ENCODE measurements around the gene RASGEF1C. TPM values are rescaled to one million over a fixed set of nuclear protein-coding genes. Genes with fewer than 3 reads are reported as not detected.
"Not testable (repeated sequence)": the region's sequence is repeated elsewhere in the genome, so short reads cannot be mapped to it uniquely, and the experiment has no call there.

The RASGEF1C gene
- total RNA-seq, 1 donor: not detected

- no peaks in the 10 kb centered on the region for H3K9me3 ChIP-seq (ENCODE audit: low read depth, low read length)
- no peak overlapping the region for H3K4me3 ChIP-seq (ENCODE audit: low read length)
- peaks cover 22% of the 10 kb centered on the region for H3K4me1 ChIP-seq (ENCODE audit: insufficient read depth, low read length)
- H3K27me3 ChIP-seq (ENCODE audit: insufficient read depth, low read length): no peaks in the 10 kb centered on the region
Measured at GRCh38 chr5:180093241-180093640, 115.8 kb downstream of the RASGEF1C start.

DNA sequence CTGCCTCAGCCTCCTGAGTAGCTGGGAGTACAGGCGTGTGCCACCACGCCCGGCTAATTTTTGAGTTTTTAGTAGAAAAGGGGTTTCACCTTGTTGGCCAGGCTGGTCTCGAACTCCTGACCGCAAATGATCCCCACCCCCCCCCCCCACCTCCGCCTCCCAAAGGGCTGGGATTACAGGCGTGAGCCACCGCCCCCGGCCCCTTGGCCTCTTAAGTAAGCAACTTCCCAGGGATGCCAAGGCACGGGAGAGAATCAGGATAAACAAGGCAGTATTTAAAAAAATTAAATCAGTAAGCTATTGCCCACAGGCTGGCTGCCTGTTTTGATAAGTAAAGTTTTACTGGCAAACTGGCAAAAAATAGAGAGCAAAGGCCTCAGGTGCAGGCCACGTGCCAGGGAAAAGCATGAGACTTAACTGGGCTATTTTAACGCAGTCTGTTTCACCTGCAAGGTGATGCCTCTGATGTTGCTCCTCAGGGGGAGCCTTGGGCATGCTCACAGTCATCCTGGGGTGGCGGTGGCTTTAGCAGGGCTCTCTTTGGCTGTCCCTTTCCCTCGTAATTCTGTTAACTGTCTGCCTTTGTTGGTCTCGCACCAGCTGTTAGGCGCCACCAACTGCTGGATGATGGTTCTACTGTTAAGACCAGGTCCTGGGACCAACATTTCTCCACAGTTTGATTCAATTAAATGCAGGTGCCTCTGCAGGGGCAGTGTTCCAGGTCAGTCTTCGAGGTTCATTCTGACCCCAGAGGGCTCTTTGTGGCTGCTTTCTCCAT lies 118.1 kb downstream of the RASGEF1C start:
- peaks cover 22% of the 10 kb centered on the region for H3K4me1 ChIP-seq (ENCODE audit: insufficient read depth, low read length)
- H3K27me3 ChIP-seq (ENCODE audit: insufficient read depth, low read length): no peaks in the 10 kb centered on the region
- no peaks in the 10 kb centered on the region for H3K9me3 ChIP-seq (ENCODE audit: low read depth, low read length)
- no peak overlapping the region for H3K4me3 ChIP-seq (ENCODE audit: low read length)

DNA sequence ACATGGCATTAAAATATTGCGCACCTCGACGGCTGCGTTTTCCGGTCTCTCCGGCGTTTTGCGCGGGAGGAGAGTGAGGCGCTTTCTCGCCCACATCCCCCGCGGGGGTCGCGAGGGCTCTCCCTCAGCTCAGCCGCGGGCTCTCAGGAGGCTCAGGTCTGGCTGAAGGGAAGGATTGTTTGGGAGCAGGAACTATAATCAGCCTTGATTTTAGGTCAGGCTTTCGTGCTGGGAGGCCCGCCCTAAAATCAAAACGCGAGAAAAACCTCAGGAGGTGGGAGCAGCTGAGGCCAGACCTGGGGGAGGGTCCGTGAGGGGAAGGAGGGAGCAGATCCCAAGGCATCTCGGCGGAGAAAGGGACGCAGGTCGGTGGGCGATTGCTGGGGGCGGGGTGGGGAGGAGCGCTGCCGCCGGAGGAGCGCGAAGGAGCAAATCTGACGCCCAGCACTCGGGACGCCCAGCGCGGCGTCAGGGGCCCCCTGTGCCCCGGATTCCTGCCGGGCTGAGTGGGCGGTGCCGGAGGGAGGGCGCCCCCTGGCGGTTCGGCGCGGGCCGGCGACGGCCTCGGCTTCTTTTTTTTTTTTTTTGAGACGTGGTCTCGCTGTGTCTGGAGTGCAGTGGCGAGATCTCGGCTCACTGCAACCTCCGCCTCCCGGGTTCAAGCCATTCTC lies 118.8 kb downstream of the RASGEF1C start:
- H3K27me3 ChIP-seq (ENCODE audit: insufficient read depth, low read length): no peaks in the 10 kb centered on the region
- peak overlapping the region; percentile 31 for H3K4me3 ChIP-seq (ENCODE audit: low read length)
- H3K9me3 ChIP-seq (ENCODE audit: low read depth, low read length): no peaks in the 10 kb centered on the region
- H3K4me1 ChIP-seq (ENCODE audit: insufficient read depth, low read length): peaks cover 28% of the 10 kb centered on the region

GRCh38 chr5:180089628-180090027 lies 119.4 kb downstream of the RASGEF1C start:
- peaks cover 34% of the 10 kb centered on the region for H3K4me1 ChIP-seq (ENCODE audit: insufficient read depth, low read length)
- H3K27me3 ChIP-seq (ENCODE audit: insufficient read depth, low read length); H3K9me3 ChIP-seq (ENCODE audit: low read depth, low read length): not testable (repeated sequence)
- peak overlapping the region; percentile 31 for H3K4me3 ChIP-seq (ENCODE audit: low read length)

DNA sequence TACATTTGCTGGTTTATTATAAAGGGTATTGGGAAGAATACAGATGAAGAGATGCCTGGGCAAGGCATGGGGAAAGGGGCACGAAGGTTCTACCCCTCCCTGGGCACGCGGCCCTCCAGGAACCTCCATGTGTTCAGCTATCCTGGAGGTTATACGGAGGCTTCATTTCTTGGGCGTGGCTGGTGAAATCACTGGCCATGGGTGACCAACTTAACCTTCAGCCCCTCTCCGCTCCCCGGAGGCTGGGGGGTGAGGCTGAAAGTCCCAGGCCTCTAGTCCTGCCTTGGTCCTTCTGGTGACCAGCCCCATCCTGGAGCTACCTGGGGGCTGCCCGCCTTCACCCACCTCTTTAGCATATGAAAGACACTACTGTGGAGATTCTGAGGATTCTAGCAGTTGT lies 120.5 kb downstream of the RASGEF1C start:
- Histone ChIP-seq H3K4me3 (ENCODE audit: low read length) (no peak overlapping the region), H3K4me1 (ENCODE audit: insufficient read depth, low read length) (peaks cover 30% of the 10 kb centered on the region), H3K9me3 (ENCODE audit: low read depth, low read length) (no peaks in the 10 kb centered on the region), H3K27me3 (ENCODE audit: insufficient read depth, low read length) (no peaks in the 10 kb centered on the region)

DNA sequence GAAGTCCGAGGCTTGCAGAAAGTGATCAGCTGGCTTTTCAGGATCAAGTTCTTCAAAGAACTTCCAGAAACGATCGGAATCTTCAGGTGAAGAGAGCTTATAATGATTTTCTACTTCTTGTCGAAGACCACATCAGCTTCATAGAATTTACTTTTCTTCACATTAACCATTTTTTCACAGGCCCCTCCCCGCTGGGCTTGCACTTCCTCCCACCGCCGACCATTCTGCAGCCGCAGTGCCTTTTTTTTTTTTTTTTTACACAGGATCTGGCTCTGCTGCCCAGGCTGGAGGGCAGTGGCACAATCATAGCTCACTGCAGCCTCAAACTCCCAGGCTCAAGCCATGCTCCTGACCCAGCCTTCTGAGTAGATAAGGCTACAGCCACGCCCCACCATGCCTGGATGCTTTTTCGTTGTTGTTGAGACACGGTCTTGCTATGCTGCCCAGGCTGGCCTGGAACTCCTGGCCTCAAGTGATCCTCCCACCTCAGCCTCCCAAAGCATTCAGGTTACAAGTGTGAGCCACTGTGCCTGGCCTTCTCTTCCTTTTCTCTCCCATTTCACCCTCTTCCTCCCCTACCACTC lies 122.1 kb downstream of the RASGEF1C start:
- Histone ChIP-seq H3K4me1 (ENCODE audit: insufficient read depth, low read length) (peaks cover 23% of the 10 kb centered on the region), H3K27me3 (ENCODE audit: insufficient read depth, low read length) (no peaks in the 10 kb centered on the region), H3K4me3 (ENCODE audit: low read length) (no peak overlapping the region), H3K9me3 (ENCODE audit: low read depth, low read length) (no peaks in the 10 kb centered on the region)

DNA sequence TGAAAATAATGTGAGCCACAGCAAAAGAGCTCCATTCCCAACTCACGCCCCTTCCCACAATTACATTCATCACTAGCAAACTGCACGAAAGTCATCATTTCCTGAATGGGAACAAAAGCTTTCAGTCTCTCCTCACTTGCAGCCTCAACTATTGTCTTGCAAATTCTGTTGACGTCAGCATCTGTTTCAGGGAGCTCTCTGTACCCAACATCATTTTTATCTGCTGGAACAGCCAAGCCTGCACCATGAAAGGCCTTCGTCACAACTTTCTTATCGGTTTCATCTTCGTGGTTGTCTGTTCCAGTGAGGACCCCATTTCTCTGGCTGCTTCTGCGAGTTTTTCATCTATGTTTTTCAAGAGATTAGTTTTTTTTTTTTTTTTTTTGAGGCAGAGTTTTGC lies 123.2 kb downstream of the RASGEF1C start:
- H3K27me3 ChIP-seq (ENCODE audit: insufficient read depth, low read length): peaks cover 7% of the 10 kb centered on the region
- H3K4me3 ChIP-seq (ENCODE audit: low read length): no peak overlapping the region
- H3K9me3 ChIP-seq (ENCODE audit: low read depth, low read length): no peaks in the 10 kb centered on the region
- H3K4me1 ChIP-seq (ENCODE audit: insufficient read depth, low read length): peaks cover 18% of the 10 kb centered on the region

DNA sequence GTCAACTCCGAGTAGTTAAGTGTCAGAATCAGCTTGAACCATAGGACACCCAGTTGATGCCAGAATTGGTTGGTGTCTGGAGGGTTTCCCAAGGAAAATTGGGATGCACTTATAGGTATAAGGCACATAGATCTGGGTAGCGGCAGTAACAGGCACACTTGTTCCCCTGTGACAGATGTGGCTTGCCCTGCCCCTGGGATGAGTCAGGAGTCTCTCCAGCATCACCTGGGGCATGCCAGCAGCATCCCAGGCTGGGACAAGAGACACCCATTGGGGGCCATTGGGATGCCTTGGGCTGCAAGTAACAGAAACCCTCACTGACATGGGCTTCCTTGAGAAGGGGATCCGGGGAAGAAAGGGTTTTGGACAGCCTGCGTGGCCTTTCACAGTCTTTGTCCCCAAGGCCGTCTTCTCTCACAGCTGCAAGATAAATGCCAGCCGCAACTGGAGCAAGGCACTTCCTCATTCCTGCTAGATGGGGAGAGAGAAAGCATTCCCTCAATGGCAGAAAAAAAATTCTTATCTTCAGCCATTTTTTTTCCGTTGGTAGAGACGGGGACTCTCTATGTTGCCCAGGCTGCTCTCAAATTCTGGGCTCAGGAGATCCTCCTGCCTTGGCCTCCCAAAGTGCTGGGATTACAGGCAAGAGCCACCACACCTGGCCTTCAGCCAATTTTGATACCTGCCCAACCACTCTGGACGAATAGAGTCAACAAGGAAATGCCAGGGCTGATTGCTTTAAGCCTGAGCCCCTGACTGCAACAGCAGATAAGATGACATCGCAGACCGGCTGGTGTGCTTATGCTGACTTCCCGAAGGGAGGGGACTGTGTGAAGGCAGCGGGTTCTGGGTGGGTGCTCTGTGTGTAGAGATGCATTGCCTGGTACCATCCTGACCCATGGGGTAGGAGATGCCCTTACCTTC lies 124.1 kb downstream of the RASGEF1C start:
- H3K9me3 ChIP-seq (ENCODE audit: low read depth, low read length): no peaks in the 10 kb centered on the region
- H3K27me3 ChIP-seq (ENCODE audit: insufficient read depth, low read length): peaks cover 12% of the 10 kb centered on the region
- H3K4me3 ChIP-seq (ENCODE audit: low read length): no peak overlapping the region
- peaks cover 20% of the 10 kb centered on the region for H3K4me1 ChIP-seq (ENCODE audit: insufficient read depth, low read length)

GRCh38 chr5:180083529-180084060 lies 125.4 kb downstream of the RASGEF1C start:
- Histone ChIP-seq H3K4me3 (ENCODE audit: low read length) (no peak overlapping the region), H3K4me1 (ENCODE audit: insufficient read depth, low read length) (peaks cover 19% of the 10 kb centered on the region), H3K27me3 (ENCODE audit: insufficient read depth, low read length) (peaks cover 20% of the 10 kb centered on the region), H3K9me3 (ENCODE audit: low read depth, low read length) (no peaks in the 10 kb centered on the region)

- Histone ChIP-seq H3K9me3 (ENCODE audit: low read depth, low read length) (no peaks in the 10 kb centered on the region), H3K4me3 (ENCODE audit: low read length) (no peak overlapping the region), H3K4me1 (ENCODE audit: insufficient read depth, low read length) (peaks cover 19% of the 10 kb centered on the region), H3K27me3 (ENCODE audit: insufficient read depth, low read length) (peaks cover 20% of the 10 kb centered on the region)
Measured at GRCh38 chr5:180082633-180083420, 126.2 kb downstream of the RASGEF1C start.

- H3K27me3 ChIP-seq (ENCODE audit: insufficient read depth, low read length): peaks cover 20% of the 10 kb centered on the region
Measured at GRCh38 chr5:180081481-180081880, 127.5 kb downstream of the RASGEF1C start.

GRCh38 chr5:180080486-180081280 lies 128.3 kb downstream of the RASGEF1C start:
- H3K9me3 ChIP-seq (ENCODE audit: low read depth, low read length): no peaks in the 10 kb centered on the region
- peaks cover 20% of the 10 kb centered on the region for H3K27me3 ChIP-seq (ENCODE audit: insufficient read depth, low read length)
- peaks cover 17% of the 10 kb centered on the region for H3K4me1 ChIP-seq (ENCODE audit: insufficient read depth, low read length)
- H3K4me3 ChIP-seq (ENCODE audit: low read length): no peak overlapping the region

More at GRCh38 chr5:180081481-180081880, 127.5 kb downstream of the RASGEF1C start:
- Histone ChIP-seq H3K4me1 (ENCODE audit: insufficient read depth, low read length) (peaks cover 19% of the 10 kb centered on the region), H3K4me3 (ENCODE audit: low read length) (no peak overlapping the region), H3K9me3 (ENCODE audit: low read depth, low read length) (no peaks in the 10 kb centered on the region)

DNA sequence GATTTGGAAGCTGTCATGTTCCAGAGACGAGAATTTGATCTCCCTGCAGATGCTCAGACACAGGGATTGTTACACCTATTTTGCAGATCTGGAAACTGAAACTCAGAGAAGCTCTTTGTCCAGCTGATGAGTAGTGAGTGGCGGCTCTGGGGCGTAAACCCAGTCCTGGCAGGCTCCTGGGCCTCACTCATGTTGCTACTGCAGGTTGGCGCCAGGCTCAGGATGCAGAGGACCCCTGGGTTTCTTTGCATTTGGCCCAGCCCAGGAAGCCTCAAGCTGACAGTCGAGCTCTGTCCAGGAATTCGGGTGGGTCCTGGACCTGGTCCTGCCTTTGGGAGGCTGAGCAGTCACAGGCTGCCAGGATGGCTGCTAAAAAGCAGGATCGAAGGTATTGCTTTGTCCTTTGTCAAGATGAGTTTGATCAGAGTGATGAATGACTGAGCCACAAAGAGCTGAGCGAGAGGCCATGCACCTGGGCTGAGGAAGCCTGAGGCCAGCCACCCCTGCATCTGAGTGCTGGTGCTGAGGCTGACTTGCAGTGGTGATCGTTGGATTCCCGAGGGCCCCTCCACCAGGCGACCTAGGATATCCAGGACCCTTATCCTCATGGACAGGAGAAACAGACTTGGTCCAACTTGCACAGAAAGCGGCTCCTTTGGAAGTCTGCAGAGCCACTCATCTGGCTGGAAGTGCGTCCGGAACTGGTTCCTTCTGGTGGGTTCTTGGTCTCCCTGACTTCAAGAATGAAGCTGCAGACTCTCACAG lies 129.1 kb downstream of the RASGEF1C start:
- Histone ChIP-seq H3K9me3 (ENCODE audit: low read depth, low read length) (no peaks in the 10 kb centered on the region), H3K4me1 (ENCODE audit: insufficient read depth, low read length) (peaks cover 10% of the 10 kb centered on the region), H3K27me3 (ENCODE audit: insufficient read depth, low read length) (peaks cover 20% of the 10 kb centered on the region), H3K4me3 (ENCODE audit: low read length) (no peak overlapping the region)

All from mononuclear cell (primary cell).